HEK293 (cell line): ENCODE data around the gene PIGQ.

Source experiments
- CTCF ChIA-PET: fragments of 350-600 bp; formaldehyde crosslinking; extraction: SDS; loops from one replicate; lab custom pipeline; 2021; ENCODE audit warnings: antibody characterized with exemption; lab: Yijun Ruan, JAX
- POLR2A ChIA-PET: fragments of 300-600 bp; formaldehyde crosslinking; extraction: SDS; loops from one replicate; lab custom pipeline; 2020; ENCODE audit warnings: antibody characterized with exemption, inconsistent platforms; lab: Yijun Ruan, JAX
- H3K27ac ChIP-seq: fragments of 200-500 bp; sonication (Bioruptor generic); 2 replicates; pipeline ENCODE4 v1.5.1; 2014; ENCODE audit warnings: low read depth, low read length, control low read depth, inconsistent platforms; ENCODE audit errors: extremely low read depth
- H3K36me3 ChIP-seq, 2 experiments: fragments of 200-500 bp in 1 of 2; sonication (Bioruptor generic) in 1 of 2; 1 replicate in 1 of 2; 2 replicates in 1 of 2; pipeline ENCODE4 v1.5.1; 2014 to 2017; ENCODE audit warnings: inconsistent platforms in 2 of 2, low read length in 2 of 2; ENCODE audit not compliant: control insufficient read depth in 2 of 2, insufficient read depth in 1 of 2
- H3K4me1 ChIP-seq: fragments of 200-500 bp; sonication (Bioruptor generic); 2 replicates; pipeline ENCODE4 v1.5.1; 2014; ENCODE audit warnings: mild to moderate bottlenecking, low read length, inconsistent platforms; ENCODE audit not compliant: control insufficient read depth, insufficient read depth
- H3K4me3 ChIP-seq: 2 replicates; pipeline ENCODE4 v1.5.1; 2011; ENCODE audit warnings: low read depth, mild to moderate bottlenecking, control low read depth, low read length, moderate library complexity
- H3K9me3 ChIP-seq: fragments of 200-500 bp; sonication (Bioruptor generic); 2 replicates; pipeline ENCODE4 v1.5.1; 2014; ENCODE audit warnings: low read depth, low read length, inconsistent platforms; ENCODE audit not compliant: control insufficient read depth, insufficient read depth
- GLIS1 ChIP-seq: fragments of 450-650 bp; formaldehyde crosslinking; IDR thresholded peaks from 2 replicates; pipeline ENCODE4 v1.5.1; 2016; ENCODE audit warnings: missing biosample characterization, missing genetic modification characterization
- GLIS2 ChIP-seq: fragments of 450-650 bp; formaldehyde crosslinking; IDR thresholded peaks from 2 replicates; pipeline ENCODE4 v1.5.1; 2016; ENCODE audit warnings: missing biosample characterization, missing genetic modification characterization
- HOXC10 ChIP-seq: sonication (generic); formaldehyde crosslinking; IDR thresholded peaks from 2 replicates; pipeline ENCODE4 v1.8.1; 2023; ENCODE audit warnings: mild to moderate bottlenecking, missing genetic modification reagents
- ZNF560 ChIP-seq: fragments of 450-650 bp; formaldehyde crosslinking; IDR thresholded peaks from 2 replicates; pipeline ENCODE4 v1.5.1; 2017; ENCODE audit warnings: missing biosample characterization, missing genetic modification characterization, borderline replicate concordance
- ZNF621 ChIP-seq: fragments of 450-650 bp; formaldehyde crosslinking; IDR thresholded peaks from 2 replicates; pipeline ENCODE4 v1.5.1; 2017; ENCODE audit warnings: missing biosample characterization, missing genetic modification characterization
- ZNF626 ChIP-seq: fragments of 450-650 bp; sonication (Bioruptor Pico); formaldehyde crosslinking; IDR thresholded peaks from 2 replicates; pipeline ENCODE4 v1.5.1; 2018; ENCODE audit warnings: missing biosample characterization, missing genetic modification characterization, inconsistent platforms
- ZNF776 ChIP-seq: fragments of 450-650 bp; formaldehyde crosslinking; IDR thresholded peaks from 2 replicates; pipeline ENCODE4 v1.5.0; 2017; ENCODE audit warnings: missing biosample characterization, missing genetic modification characterization, borderline replicate concordance
- ZNF830 ChIP-seq: fragments of 450-650 bp; IDR thresholded peaks from 2 replicates; pipeline ENCODE4 v1.5.0; 2018; ENCODE audit warnings: missing biosample characterization, missing genetic modification characterization, low read depth, mild to moderate bottlenecking, moderate library complexity
- TF ChIP-seq, protein P1 (sequence below): fragments of 450-650 bp; formaldehyde crosslinking; IDR thresholded peaks from 2 replicates; pipeline ENCODE4 v1.5.1; 2016; ENCODE audit warnings: missing biosample characterization, missing genetic modification characterization
- TF ChIP-seq, protein P2 (sequence below): fragments of 450-650 bp; formaldehyde crosslinking; IDR thresholded peaks from 2 replicates; pipeline ENCODE4 v1.5.1; 2016; ENCODE audit warnings: missing biosample characterization, missing genetic modification characterization
- TF ChIP-seq, protein P3 (sequence below): fragments of 450-650 bp; formaldehyde crosslinking; IDR thresholded peaks from 2 replicates; pipeline ENCODE4 v1.5.1; 2016; ENCODE audit warnings: missing biosample characterization, missing genetic modification characterization, low read depth
- TF ChIP-seq, protein P4 (sequence below): fragments of 450-650 bp; formaldehyde crosslinking; IDR thresholded peaks from 2 replicates; pipeline ENCODE4 v1.5.1; 2016; ENCODE audit warnings: missing biosample characterization, missing genetic modification characterization, borderline replicate concordance
- TF ChIP-seq, protein P5 (sequence below): fragments of 450-650 bp; formaldehyde crosslinking; IDR thresholded peaks from 2 replicates; pipeline ENCODE4 v1.5.1; 2017; ENCODE audit warnings: missing biosample characterization, missing genetic modification characterization

The PIGQ gene

DNA sequence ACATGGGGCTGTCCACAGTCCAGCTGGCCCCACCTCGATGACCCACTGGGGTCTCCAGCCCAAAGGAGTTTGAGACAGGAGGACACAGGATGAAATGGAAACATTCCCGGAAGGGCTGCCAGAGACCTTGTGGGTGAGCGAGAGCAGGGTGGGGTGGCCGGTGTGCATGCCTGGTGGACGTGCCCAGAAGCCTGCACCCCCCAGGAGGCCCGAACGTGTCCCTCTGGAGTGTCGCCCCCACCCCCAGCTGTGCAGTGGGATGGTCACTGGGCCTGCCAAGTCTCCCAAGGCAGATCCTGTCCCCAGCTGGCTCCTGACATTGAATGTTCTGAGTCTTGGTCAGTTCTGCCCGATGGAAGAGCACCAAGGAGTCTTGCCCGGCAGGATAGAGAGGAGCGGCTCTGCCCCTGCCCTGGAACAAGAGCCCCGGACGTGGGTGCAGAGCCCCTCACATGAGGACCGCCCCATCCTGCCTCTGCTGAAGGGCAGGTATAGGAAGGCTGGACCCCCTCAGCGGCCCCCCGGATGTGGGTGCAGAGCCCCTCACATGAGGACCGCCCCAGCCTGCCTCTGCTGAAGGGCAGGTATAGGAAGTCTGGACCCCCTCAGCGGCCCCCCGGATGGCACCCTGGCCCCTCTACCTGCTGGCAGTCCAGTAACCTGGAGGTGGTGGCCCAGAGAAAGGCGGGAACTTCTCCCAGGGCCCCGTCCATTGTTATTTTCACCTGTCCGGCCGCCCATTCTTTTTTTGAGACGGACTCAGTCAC is 45.3 kb upstream of the PIGQ start:
- H3K27ac ChIP-seq = no peak overlapping the region
- no peaks in the 10 kb centered on the region for H3K9me3 ChIP-seq
- H3K4me1 ChIP-seq = peaks cover 5% of the 10 kb centered on the region
- no peak overlapping the region for H3K4me3 ChIP-seq
- CTCF ChIA-PET = interaction anchor here (1.0 kb wide), 1 partner anchor 133 kb away, joined by 4 read pairs; no protein-coding TSS in a partner anchor
- H3K36me3 ChIP-seq = peaks cover 0 to 28% of the 10 kb centered on the region in 2 experiments; a peak in 1 of 3 replicates
- peak; percentile 90 for TF ChIP-seq GLIS1 (tag by site-specific recombination)
- no peak for TF ChIP-seq ZNF626 (tag by site-specific recombination)
- 0 out of 2 replicates have a peak, but pooled peaks have one; percentile 20 for TF ChIP-seq GLIS2
- POLR2A ChIA-PET = interaction anchor here (1.5 kb wide), 1 partner anchor 99 kb away, joined by 3 read pairs; the partner anchor contains the start of gene RAB11FIP3

DNA sequence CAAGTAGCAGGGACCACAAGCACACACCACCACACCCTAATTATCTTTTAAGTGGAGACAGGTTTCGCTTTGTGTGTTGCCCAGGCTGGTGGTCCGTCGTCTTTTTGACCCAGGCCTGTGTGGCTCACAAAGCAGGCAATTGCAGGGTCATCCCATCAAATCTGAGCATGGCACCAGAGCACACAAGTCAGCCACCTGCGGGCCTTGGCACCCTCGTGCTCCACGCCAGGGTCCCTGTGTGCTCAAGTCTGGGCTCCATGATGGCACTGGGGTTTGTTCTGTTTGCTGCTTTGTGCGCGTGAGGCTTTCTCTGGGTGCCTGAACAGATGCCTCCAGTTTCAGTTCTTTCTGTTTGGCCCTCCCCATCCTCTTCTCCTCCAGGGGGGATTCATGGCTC is 44.6 kb upstream of the PIGQ start:
- Histone ChIP-seq H3K9me3 (no peaks in the 10 kb centered on the region), H3K27ac (no peak overlapping the region), H3K36me3 (peaks cover 0 to 28% of the 10 kb centered on the region in 2 experiments; a peak in 1 of 3 replicates), H3K4me1 (peaks cover 8% of the 10 kb centered on the region), H3K4me3 (no peak overlapping the region)
- TF ChIP-seq, protein P1, sequence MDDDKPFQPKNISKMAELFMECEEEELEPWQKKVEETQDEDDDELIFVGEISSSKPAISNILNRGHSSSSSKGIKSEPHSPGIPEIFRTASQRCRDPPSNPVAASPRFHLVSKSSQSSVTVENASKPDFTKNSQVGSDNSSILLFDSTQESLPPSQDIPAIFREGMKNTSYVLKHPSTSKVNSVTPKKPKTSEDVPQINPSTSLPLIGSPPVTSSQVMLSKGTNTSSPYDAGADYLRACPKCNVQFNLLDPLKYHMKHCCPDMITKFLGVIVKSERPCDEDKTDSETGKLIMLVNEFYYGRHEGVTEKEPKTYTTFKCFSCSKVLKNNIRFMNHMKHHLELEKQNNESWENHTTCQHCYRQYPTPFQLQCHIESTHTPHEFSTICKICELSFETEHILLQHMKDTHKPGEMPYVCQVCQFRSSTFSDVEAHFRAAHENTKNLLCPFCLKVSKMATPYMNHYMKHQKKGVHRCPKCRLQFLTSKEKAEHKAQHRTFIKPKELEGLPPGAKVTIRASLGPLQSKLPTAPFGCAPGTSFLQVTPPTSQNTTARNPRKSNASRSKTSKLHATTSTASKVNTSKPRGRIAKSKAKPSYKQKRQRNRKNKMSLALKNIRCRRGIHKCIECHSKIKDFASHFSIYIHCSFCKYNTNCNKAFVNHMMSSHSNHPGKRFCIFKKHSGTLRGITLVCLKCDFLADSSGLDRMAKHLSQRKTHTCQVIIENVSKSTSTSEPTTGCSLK (tag by site-specific recombination) = no peak
- TF ChIP-seq ZNF776 (tag by site-specific recombination) (no peak), ZNF560 (tag by site-specific recombination) (no peak), HOXC10 (CRISPR knock-in tag) (0 out of 2 replicates have a peak, but pooled peaks have one; percentile 22), ZNF621 (tag by site-specific recombination) (no peak), ZNF830 (tag by site-specific recombination) (no peak)
- TF ChIP-seq, protein P2, sequence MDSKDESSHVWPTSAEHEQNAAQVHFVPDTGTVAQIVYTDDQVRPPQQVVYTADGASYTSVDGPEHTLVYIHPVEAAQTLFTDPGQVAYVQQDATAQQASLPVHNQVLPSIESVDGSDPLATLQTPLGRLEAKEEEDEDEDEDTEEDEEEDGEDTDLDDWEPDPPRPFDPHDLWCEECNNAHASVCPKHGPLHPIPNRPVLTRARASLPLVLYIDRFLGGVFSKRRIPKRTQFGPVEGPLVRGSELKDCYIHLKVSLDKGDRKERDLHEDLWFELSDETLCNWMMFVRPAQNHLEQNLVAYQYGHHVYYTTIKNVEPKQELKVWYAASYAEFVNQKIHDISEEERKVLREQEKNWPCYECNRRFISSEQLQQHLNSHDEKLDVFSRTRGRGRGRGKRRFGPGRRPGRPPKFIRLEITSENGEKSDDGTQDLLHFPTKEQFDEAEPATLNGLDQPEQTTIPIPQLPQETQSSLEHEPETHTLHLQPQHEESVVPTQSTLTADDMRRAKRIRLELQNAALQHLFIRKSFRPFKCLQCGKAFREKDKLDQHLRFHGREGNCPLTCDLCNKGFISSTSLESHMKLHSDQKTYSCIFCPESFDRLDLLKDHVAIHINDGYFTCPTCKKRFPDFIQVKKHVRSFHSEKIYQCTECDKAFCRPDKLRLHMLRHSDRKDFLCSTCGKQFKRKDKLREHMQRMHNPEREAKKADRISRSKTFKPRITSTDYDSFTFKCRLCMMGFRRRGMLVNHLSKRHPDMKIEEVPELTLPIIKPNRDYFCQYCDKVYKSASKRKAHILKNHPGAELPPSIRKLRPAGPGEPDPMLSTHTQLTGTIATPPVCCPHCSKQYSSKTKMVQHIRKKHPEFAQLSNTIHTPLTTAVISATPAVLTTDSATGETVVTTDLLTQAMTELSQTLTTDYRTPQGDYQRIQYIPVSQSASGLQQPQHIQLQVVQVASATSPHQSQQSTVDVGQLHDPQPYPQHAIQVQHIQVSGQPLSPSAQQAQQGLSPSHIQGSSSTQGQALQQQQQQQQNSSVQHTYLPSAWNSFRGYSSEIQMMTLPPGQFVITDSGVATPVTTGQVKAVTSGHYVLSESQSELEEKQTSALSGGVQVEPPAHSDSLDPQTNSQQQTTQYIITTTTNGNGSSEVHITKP (tag by site-specific recombination) = no peak
- TF ChIP-seq, protein P3, sequence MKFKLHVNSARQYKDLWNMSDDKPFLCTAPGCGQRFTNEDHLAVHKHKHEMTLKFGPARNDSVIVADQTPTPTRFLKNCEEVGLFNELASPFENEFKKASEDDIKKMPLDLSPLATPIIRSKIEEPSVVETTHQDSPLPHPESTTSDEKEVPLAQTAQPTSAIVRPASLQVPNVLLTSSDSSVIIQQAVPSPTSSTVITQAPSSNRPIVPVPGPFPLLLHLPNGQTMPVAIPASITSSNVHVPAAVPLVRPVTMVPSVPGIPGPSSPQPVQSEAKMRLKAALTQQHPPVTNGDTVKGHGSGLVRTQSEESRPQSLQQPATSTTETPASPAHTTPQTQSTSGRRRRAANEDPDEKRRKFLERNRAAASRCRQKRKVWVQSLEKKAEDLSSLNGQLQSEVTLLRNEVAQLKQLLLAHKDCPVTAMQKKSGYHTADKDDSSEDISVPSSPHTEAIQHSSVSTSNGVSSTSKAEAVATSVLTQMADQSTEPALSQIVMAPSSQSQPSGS (tag by site-specific recombination) = no peak
- TF ChIP-seq, protein P4, sequence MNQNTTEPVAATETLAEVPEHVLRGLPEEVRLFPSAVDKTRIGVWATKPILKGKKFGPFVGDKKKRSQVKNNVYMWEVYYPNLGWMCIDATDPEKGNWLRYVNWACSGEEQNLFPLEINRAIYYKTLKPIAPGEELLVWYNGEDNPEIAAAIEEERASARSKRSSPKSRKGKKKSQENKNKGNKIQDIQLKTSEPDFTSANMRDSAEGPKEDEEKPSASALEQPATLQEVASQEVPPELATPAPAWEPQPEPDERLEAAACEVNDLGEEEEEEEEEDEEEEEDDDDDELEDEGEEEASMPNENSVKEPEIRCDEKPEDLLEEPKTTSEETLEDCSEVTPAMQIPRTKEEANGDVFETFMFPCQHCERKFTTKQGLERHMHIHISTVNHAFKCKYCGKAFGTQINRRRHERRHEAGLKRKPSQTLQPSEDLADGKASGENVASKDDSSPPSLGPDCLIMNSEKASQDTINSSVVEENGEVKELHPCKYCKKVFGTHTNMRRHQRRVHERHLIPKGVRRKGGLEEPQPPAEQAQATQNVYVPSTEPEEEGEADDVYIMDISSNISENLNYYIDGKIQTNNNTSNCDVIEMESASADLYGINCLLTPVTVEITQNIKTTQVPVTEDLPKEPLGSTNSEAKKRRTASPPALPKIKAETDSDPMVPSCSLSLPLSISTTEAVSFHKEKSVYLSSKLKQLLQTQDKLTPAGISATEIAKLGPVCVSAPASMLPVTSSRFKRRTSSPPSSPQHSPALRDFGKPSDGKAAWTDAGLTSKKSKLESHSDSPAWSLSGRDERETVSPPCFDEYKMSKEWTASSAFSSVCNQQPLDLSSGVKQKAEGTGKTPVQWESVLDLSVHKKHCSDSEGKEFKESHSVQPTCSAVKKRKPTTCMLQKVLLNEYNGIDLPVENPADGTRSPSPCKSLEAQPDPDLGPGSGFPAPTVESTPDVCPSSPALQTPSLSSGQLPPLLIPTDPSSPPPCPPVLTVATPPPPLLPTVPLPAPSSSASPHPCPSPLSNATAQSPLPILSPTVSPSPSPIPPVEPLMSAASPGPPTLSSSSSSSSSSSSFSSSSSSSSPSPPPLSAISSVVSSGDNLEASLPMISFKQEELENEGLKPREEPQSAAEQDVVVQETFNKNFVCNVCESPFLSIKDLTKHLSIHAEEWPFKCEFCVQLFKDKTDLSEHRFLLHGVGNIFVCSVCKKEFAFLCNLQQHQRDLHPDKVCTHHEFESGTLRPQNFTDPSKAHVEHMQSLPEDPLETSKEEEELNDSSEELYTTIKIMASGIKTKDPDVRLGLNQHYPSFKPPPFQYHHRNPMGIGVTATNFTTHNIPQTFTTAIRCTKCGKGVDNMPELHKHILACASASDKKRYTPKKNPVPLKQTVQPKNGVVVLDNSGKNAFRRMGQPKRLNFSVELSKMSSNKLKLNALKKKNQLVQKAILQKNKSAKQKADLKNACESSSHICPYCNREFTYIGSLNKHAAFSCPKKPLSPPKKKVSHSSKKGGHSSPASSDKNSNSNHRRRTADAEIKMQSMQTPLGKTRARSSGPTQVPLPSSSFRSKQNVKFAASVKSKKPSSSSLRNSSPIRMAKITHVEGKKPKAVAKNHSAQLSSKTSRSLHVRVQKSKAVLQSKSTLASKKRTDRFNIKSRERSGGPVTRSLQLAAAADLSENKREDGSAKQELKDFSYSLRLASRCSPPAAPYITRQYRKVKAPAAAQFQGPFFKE (tag by site-specific recombination) = 0 out of 2 replicates have a peak, but pooled peaks have one; percentile 45
- TF ChIP-seq, protein P5, sequence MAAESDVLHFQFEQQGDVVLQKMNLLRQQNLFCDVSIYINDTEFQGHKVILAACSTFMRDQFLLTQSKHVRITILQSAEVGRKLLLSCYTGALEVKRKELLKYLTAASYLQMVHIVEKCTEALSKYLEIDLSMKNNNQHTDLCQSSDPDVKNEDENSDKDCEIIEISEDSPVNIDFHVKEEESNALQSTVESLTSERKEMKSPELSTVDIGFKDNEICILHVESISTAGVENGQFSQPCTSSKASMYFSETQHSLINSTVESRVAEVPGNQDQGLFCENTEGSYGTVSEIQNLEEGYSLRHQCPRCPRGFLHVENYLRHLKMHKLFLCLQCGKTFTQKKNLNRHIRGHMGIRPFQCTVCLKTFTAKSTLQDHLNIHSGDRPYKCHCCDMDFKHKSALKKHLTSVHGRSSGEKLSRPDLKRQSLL (tag by site-specific recombination) = 0 out of 2 replicates have a peak, but pooled peaks have one; percentile 33
- CTCF ChIA-PET = interaction anchor here (1.0 kb wide), 1 partner anchor 133 kb away, joined by 4 read pairs; no protein-coding TSS in a partner anchor
- POLR2A ChIA-PET = no interaction called here
